GM19239 (cell line): ENCODE measurements around the gene TMEM219.

Experiments used
- DNase-seq: peaks from one replicate; pipeline ENCODE4 v3.0.0; 2011; ENCODE audit warnings: low spot score; ENCODE audit not compliant: insufficient read length
- FAIRE-seq: peaks from 2 replicates; lab custom pipeline; 2011; peaks lifted over from hg19 to GRCh38; lab: Jason Lieb, UNC

The TMEM219 gene

DNA sequence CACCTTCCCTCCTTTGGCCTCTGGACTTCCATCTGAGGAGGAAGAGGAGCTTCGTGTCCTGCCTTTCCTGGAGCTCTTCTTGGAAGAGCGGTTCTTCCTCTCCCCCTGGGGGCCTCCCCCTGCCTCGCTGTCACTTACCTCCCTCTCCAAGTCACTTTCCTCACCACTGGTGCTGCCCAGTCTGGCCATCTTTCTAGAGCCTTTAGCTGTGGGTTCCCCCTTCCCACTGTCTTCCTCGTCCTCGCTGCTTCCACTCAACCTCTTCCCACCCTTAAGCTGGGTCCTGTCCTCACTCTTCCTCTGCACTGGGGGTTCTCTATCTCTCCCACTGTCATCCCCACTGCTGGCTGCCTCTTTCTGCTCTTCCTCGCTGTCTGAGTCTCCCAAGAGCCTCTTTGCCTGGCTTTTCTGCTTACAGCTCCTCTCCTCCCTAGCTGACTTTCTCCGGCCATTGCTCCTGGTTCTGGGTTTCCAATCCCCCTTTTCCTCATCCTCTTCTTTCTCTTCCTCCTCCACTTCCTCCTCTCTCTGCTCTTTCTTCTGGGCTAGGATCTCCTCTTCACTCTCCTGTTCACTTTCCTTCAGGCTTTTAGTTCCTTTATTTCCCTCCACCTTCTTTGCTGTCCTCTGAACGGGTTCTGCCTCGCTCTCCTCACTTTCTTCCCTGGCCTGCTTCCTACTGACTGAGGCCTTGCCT is 32.2 kb downstream of the TMEM219 start:
- FAIRE-seq (no peak), DNase-seq (no peak)

DNA sequence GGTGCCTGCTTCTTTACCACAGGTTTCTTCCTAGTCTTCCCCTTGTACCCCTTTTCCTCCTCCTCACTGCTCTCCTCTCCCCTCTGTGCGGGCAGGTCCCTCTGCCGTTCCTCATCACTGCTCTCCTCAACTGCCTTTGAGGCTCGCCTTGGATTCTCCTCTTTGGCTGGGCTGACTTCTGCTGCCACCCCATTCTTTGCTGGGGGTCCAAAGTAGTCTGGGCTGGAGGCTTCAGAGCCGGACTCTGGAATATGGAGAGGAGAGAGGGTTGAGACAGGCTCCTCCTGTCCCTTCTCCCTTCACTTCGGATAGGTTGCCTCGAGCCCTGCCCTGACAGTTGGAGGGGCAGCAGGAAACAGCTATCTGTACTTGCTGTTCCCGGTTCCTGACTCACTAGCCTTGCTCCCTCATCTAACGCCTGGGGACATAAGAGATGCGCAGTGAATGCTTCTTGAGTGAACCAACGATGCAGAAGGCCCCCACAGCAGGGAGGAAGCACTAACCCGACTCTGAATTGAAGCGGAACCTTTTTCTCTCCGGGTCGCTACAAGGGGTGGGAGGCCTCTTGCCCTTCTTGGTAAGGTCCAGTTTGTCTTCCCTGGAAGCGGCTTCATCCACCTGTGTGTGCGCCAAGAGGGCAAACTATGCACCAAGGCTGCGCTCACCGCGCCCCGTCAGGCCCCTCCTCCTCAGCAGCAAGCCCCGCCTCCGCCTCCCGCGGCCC is 32.9 kb downstream of the TMEM219 start:
- no peak for FAIRE-seq

GRCh38 chr16:29995324-29995910 is 33.5 kb downstream of the TMEM219 start, which contains the start of gene HIRIP3:
HIRIP3 (minus strand) TSS chr16:29995617; CDS start chr16:29995605, 12 bp downstream.
- FAIRE-seq, result no peak

More for the DNA sequence above, 32.9 kb downstream of the TMEM219 start:
- no peak for DNase-seq

DNA sequence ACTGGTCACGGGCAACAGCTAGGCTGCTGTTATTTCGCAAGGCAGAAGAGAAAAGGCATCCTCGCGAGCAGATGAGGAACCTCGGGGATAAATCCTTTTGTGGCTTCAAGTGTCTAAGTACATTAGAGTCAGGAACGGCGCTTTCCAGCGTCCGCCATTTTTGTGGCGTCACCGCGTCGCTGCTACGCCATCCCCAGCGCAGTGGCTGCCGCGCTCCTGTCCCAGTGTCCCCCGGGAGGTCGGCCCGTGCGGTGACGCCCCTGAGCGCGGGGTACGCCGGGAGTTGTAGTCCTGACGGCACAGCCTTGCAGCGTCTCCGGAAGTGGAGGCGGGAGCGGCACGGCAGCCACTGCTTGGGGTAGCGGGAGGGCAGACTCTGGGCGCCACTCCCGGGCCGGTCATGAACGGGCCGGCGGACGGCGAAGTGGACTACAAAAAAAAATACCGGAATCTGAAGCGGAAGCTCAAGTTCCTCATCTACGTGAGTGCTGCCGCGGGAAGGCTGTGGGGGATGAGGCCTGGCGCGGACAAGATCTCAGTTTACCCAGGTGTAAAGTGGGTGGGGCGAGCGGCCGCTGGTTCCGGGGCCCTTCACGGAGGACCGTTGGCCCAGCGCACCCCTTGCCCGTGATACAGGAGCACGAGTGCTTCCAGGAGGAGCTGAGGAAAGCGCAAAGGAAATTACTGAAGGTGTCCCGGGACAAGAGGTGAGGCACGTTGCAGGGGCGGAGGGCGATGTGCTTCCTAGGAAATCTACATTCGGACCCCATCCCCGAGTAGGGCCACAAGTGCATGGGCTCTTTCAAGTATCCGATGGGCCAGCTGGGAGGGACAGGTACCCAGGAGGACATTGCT is 34.3 kb downstream of the TMEM219 start, which contains the start of gene INO80E:
Gene INO80E, plus strand, starts transcription at position 331 of the 855 bp plus-strand sequence. Its CDS starts 70 bp downstream, at position 401.
- DNase-seq, result peak; percentile 99
- FAIRE-seq, result peak; percentile 95

More at GRCh38 chr16:29995324-29995910, 33.5 kb downstream of the TMEM219 start, which contains the start of gene HIRIP3:
- peak; percentile 93 for DNase-seq

DNA sequence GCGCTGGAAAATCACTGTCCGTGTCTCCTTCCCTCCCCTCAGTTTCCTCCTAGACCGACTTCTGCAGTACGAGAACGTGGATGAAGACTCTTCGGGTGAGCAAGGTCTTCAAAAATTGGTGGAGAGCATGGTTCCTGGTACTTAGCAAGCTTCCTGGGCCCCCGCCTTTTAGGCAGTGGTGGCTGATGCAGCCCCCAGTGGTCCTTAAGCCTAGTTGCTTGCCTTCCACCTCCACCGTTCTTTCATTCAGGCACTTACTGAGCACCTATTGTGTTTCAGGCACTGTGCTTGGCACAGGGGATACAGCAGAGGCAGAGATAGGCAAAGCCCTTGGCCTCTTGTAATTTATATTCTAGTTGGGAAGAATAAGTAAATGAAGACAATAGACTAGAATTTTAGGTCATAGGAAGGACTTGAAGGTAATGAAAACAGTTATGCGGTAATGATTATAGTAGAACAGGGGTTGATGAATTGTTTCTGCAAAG is 34.9 kb downstream of the TMEM219 start:
- FAIRE-seq, result no peak
- no peak for DNase-seq

DNA sequence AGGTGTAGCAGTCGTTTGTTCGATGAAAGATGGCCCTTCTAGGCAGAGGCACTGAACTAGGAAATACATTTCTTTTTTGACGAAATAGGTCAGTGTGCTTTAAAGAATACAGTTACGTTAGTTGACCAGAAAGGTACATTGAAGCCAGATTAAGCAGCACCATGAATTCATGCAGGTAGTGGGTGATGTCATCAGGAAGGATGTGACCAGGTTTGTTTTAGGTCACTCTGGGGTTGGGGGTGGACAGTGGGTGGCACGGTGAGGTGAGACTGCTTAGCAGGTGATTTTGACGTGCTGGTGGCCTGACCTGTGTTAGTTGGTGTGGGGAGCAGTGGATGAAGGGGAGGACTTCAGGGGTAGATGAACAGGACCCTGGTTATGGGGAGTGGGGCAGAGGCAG is 37.7 kb downstream of the TMEM219 start:
- DNase-seq (no peak), FAIRE-seq (no peak)

DNA sequence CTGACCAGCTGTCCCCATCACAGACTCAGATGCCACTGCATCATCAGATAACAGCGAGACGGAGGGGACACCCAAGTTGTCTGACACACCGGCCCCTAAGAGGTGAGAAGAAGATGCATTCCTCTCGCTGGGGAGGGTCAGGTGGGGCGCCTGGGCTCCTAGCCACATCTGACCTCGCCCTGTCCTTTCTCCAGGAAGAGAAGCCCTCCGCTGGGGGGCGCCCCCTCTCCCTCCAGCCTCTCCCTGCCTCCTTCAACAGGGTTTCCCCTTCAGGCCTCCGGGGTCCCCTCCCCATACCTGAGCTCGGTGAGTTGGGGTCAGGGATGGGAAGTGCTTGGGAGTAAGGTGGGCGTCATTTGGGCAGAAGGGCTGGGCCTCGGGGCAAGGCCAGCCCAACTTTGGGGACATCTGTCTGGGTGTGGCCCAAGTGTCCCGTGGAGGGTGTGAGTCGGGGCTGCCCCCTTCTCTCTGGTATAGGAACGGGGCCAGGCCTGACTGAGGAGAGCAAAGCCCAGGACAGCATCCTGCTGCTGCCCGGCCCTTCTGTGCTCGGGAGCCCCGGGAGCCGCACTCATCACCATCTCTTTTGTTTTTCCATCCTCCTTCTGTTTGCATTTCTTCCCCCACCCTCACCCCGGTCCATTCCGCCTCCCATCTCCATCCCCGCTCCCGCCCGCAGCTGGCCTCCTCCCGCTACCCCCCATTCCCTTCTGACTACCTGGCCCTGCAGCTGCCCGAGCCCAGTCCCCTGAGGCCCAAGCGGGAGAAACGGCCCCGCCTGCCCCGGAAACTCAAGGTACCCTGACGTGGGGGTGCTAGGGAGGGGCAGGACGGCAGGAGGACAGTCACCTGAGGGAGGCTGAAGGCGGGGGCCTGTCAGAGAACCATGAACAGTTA is 39.1 kb downstream of the TMEM219 start:
- DNase-seq, result no peak
- no peak for FAIRE-seq

GRCh38 chr16:30002614-30003346 is 40.9 kb downstream of the TMEM219 start:
- no peak for FAIRE-seq
- DNase-seq, result no peak

GRCh38 chr16:30003670-30004423 is 42.0 kb downstream of the TMEM219 start:
- FAIRE-seq (no peak), DNase-seq (no peak)

DNA sequence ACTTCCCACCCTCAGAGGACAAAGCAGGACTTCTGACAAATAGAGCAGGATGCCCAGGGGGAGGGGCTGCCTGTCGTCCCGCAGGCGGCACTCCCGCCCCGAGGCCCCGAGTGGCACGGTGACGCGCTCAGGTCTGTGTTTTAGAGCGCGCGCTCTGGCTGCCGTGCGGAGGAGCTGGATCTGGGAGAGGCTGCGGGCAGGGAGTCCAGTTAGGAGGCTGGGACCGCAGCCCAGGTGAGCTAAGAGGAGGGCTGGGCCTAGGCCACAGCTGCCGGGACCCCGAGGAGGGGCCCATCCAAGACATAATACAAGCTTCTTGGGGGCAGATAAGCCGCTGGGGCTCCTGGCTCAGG is 42.5 kb downstream of the TMEM219 start:
- DNase-seq (no peak), FAIRE-seq (no peak)

- DNase-seq (no peak), FAIRE-seq (no peak)
These were observed 42.9 kb downstream of the TMEM219 start for GRCh38 chr16:30004811-30005242.

GRCh38 chr16:30005341-30006094 is 43.6 kb downstream of the TMEM219 start:
- peak; percentile 45 for FAIRE-seq
- DNase-seq, result peak; percentile 84

DNA sequence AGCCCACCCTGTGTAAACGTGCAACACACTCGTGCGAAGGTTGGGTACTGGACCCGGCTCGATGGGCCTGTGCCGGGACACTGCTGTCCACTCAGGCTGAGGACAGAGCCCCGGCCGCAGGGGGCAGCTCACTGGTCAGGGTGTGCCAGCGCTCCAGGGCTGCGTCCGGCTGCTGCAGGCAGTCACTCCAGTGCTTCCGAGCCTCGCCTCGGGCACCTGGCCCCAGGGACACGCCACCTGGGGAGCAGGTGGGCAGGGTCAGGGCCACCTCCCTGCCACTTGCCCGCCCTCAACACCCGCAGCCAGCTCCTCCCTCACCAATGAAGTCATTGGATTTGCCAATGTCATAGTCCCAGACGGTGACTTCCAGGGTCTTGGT is 44.2 kb downstream of the TMEM219 start:
- FAIRE-seq, result no peak
- DNase-seq, result no peak

DNA sequence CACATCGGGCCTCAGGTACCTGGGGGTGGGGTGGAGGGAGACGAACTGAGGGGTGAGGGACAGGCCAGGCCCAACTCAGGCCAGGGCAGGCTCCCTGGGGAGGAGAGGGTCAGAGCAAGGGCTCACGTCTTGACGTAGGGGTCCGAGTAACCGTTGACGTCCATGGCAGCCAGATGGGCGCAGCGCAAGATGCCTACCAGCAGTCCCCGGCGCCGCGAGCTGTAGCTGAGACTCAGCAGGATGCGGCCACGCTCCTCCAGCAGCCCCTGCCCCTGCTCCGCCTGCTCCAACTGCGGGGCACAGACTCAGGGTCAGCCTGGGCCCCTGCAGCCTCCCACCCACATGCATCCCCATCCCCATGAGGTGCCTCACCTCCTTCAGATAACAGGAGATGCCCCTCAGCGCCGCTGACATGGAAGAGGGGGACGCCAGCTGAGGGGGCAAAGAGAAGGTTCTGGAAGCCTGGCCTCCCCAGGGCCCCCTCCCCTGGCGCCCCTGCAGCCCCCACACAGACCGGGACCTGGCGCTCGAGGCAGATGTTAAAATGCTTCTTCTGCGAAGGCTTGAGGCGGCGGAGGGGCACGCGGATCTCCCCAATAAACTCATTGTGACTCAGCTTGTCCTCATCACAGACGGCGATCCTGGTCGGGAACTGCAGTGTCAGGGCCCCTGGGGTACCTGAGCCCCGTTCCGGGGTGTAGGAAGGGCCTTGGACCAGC is 44.9 kb downstream of the TMEM219 start:
- FAIRE-seq, result no peak
- no peak for DNase-seq

DNA sequence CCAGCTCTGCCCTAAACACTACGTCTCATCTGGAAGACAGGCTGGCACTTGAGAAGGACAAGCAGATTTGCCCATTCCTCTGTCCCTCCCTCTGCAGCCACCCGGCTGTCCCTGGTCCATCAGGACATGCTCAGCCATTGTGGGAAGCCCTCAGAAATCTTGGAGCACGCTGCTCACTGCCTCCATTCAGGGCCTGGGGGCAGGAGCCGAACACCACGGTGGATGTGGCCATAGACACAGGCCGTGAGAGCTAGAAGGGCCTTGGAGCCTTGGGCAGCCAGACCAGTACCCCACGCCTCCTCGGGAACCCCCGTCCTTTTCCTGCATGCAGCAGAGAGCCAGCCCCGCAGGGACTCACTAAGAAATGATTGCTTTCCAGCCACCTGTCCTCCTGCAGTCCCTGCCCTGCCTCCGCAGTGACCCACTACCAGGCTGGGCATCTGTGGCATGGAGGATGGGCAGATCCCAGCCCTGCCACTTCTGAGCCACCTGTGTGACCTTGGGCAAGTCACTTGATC is 45.6 kb downstream of the TMEM219 start:
- FAIRE-seq (no peak), DNase-seq (no peak)
